Upper lobe of right lung (tissue), 1 donor: ENCODE measurements around the gene SCAP. TPM values are rescaled to one million over a fixed set of nuclear protein-coding genes. Genes with fewer than 3 reads are reported as not detected.

ENCODE experiments used
- ATAC-seq: fragments of 200-7000 bp; cut with Tn5 transposase; one replicate; pipeline ENCODE4 v1.9.1; 2020; ENCODE audit warnings: mild to moderate bottlenecking, moderate library complexity
- DNase-seq: peaks from one replicate; pipeline ENCODE4 v3.0.0-alpha.2; 2020
- H3K27ac ChIP-seq: fragments of 200-600 bp; one replicate; pipeline ENCODE4 v1.8.0; 2022
- H3K27me3 ChIP-seq: fragments of 200-600 bp; one replicate; pipeline ENCODE4 v1.8.0; 2022; ENCODE audit warnings: mild to moderate bottlenecking
- H3K36me3 ChIP-seq: fragments of 200-600 bp; one replicate; pipeline ENCODE4 v1.8.0; 2022
- H3K4me1 ChIP-seq: fragments of 200-600 bp; one replicate; pipeline ENCODE4 v1.8.0; 2022
- H3K4me3 ChIP-seq: fragments of 200-600 bp; one replicate; pipeline ENCODE4 v1.8.0; 2022; ENCODE audit warnings: mild to moderate bottlenecking
- H3K9me3 ChIP-seq: fragments of 200-600 bp; one replicate; pipeline ENCODE4 v1.8.0; 2022
- intact Hi-C: fragments of 100-400 bp; cut with DNase I; formaldehyde crosslinking; loops from one replicate; pipeline ENCODE4 v1.11.0; 2022
- total RNA-seq: library from RNA; stranded (reverse); fragmentation: NEBNext Ultra II Directional; extraction: Animal tissue kit (Norgen Biotek cat#: 25700); gene quantifications from one replicate; pipeline ENCODE4 v1.2.1, GENCODE V29; 2021
- TF ChIP-seq, protein P1 (sequence below): fragments of 200-600 bp; IDR thresholded peaks from one replicate; pipeline ENCODE4 v1.8.0; 2022; ENCODE audit warnings: antibody characterized with exemption
- donor health status: DM: no; HTN: yes; CAD: no; lungs with severe emphysema.

SCAP gene
- total RNA-seq, 1 donor from 2014 or later = 66.5 TPM

DNA sequence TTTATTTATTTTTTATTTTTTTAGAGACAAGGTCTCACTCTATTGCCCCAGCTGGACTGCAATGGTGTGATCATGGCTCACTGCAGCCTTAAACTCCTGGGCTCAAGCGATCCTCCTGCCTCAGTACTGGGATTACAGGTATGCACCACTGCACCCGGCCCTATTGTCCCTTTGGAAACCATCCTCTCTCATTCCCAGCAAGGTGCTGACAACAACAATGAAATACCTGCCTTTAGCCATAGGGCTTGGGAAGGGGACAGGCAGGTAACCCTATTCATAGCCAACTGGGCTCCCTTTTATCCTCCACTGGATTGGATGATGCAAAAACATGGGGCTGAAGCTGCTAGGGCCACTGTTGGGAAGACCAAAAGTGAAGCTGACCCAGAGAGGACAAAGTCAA lies 43.1 kb downstream of the SCAP start:
- no peak overlapping the region for H3K27ac ChIP-seq
- DNase-seq = no peak

DNA sequence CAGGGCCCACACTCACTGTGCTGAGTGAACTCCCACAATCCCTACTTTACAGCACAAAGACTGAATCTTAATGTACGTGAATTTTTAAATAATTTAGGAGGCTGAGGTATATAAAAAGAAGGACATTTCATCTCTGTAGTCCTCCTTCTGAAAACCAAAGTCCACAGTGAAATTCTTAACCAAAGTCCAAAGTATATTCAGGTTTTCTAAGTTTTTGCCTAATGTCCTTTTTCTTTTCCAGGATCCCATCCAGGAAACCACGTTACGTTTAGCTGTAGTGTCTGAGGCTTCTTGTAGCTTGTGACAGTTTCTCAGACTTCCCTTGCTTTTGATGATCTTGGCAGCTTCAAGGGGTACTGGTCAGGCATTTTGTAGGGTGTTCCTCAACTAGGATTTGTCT lies 44.5 kb downstream of the SCAP start:
- Histone ChIP-seq H3K4me3 (no peak overlapping the region), H3K27me3 (no peaks in the 10 kb centered on the region), H3K27ac (no peak overlapping the region), H3K4me1 (no peaks in the 10 kb centered on the region), H3K9me3 (no peaks in the 10 kb centered on the region), H3K36me3 (peaks cover 41% of the 10 kb centered on the region)
- TF ChIP-seq, protein P1, sequence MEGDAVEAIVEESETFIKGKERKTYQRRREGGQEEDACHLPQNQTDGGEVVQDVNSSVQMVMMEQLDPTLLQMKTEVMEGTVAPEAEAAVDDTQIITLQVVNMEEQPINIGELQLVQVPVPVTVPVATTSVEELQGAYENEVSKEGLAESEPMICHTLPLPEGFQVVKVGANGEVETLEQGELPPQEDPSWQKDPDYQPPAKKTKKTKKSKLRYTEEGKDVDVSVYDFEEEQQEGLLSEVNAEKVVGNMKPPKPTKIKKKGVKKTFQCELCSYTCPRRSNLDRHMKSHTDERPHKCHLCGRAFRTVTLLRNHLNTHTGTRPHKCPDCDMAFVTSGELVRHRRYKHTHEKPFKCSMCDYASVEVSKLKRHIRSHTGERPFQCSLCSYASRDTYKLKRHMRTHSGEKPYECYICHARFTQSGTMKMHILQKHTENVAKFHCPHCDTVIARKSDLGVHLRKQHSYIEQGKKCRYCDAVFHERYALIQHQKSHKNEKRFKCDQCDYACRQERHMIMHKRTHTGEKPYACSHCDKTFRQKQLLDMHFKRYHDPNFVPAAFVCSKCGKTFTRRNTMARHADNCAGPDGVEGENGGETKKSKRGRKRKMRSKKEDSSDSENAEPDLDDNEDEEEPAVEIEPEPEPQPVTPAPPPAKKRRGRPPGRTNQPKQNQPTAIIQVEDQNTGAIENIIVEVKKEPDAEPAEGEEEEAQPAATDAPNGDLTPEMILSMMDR = no peak
- DNase-seq (no peak), ATAC-seq (no peak)
- intact Hi-C loops = no loop called here

More for the DNA sequence above, 43.1 kb downstream of the SCAP start:
- intact Hi-C loops = no loop called here
- H3K4me1 ChIP-seq = no peaks in the 10 kb centered on the region
- no peaks in the 10 kb centered on the region for H3K9me3 ChIP-seq
- H3K27me3 ChIP-seq = no peaks in the 10 kb centered on the region
- no peak for ATAC-seq
- peaks cover 47% of the 10 kb centered on the region for H3K36me3 ChIP-seq
- H3K4me3 ChIP-seq = no peak overlapping the region
- TF ChIP-seq, protein P1 = no peak

DNA sequence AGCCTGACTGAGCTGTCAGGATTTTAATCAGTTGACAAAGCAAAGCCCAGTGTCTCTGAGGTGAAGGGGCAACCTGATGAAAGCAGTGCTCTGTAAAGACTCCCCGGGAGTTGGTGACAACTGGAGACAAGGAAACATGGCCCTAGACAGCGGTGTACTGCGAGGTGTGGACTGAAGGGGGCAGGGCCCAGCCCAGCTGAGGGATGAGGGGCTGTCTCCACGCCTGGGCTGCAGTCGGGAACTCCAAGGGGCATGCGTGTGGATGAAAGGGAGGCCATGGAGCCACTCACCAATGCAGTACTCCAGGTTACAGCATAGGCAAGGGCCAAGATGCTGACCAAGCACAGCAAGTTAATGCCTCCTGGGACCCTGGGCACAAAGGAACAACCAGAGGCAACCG lies 45.1 kb downstream of the SCAP start:
- no peak for ATAC-seq
- Histone ChIP-seq H3K9me3 (no peaks in the 10 kb centered on the region), H3K27ac (no peak overlapping the region), H3K4me3 (no peak overlapping the region), H3K27me3 (no peaks in the 10 kb centered on the region), H3K36me3 (peaks cover 47% of the 10 kb centered on the region), H3K4me1 (no peaks in the 10 kb centered on the region)
- DNase-seq = no peak
- intact Hi-C loops = no loop called here
- TF ChIP-seq, protein P1 = no peak

DNA sequence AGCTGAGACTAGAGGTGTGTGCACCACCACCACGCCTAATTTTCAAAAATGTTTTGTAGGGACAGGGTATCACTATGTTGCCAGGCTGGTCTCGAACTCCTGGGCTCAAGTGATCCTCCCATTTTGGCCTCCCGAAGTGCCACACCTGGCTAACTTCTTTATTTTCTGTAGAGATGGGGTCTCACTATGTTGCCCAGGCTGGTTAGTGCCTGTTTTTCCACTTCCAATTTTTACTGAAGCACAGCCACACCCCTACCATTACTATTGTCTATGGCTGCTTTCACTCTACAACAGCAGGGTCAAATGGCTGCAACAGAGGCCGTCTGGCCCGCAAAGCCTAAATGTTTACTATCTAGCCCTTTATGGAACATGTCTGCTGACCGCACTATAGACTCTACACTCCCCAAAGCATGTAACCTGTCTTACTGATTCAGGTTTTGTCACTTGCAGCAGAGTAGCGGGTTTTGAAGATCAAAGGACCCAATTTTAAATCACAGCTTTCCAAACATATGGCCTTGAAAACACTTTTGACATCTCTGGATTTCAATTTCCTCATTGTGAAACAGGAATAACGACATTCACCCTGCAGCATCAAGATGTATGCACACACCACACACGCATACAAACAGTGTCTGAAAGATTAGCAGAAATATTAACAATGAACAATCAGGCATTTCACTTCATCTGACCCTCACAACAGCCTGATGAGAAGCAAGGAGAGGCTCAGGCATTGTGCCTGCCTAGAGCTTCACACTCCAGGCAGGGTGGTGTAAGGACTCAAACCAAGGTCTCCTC lies 46.1 kb downstream of the SCAP start:
- H3K9me3 ChIP-seq = no peaks in the 10 kb centered on the region
- no peaks in the 10 kb centered on the region for H3K4me1 ChIP-seq
- TF ChIP-seq, protein P1 = no peak
- DNase-seq (no peak), ATAC-seq (no peak)
- no peak overlapping the region for H3K4me3 ChIP-seq
- peaks cover 49% of the 10 kb centered on the region for H3K36me3 ChIP-seq
- H3K27ac ChIP-seq = no peak overlapping the region
- no peaks in the 10 kb centered on the region for H3K27me3 ChIP-seq
- intact Hi-C loops = no loop called here

DNA sequence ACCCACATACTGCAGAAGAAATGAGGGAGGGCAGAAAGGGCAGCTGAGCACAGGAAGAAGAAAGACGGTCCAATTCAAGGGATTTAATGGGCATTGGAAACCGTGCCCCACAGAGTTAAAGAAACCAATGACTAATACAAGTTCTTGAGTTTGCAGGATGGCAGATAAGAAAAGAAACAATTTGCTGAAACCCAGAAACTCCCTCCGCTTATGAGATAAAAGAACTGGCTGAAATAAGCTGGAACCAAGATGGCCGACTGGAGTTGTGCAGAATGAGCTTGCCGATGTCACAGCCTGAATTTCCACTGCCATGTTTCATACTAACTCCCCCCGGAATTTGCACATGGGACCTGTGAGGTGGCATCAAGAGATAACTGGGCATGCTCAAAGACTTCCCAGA lies 47.1 kb downstream of the SCAP start:
- TF ChIP-seq, protein P1 = no peak
- Histone ChIP-seq H3K9me3 (no peaks in the 10 kb centered on the region), H3K36me3 (peaks cover 39% of the 10 kb centered on the region), H3K27me3 (no peaks in the 10 kb centered on the region), H3K4me3 (no peak overlapping the region), H3K27ac (no peak overlapping the region), H3K4me1 (no peaks in the 10 kb centered on the region)
- no peak for ATAC-seq
- intact Hi-C loops = no loop called here
- no peak for DNase-seq
